HL-60 (cell line): ENCODE measurements around the gene ABCA10.

Experiments
- GABPA ChIP-seq: IDR thresholded peaks from 2 replicates; pipeline ENCODE4 v1.6.1; 2012; ENCODE audit warnings: low read depth
- REST ChIP-seq: IDR thresholded peaks from 2 replicates; pipeline ENCODE4 v1.6.1; 2012; ENCODE audit warnings: low read depth; ENCODE audit not compliant: insufficient replicate concordance
- TF ChIP-seq, protein P1 (sequence below): IDR thresholded peaks from one replicate; pipeline ENCODE4 v1.5.1; 2011; ENCODE audit warnings: low read length, control low read depth, inconsistent platforms; ENCODE audit not compliant: insufficient read depth

DNA sequence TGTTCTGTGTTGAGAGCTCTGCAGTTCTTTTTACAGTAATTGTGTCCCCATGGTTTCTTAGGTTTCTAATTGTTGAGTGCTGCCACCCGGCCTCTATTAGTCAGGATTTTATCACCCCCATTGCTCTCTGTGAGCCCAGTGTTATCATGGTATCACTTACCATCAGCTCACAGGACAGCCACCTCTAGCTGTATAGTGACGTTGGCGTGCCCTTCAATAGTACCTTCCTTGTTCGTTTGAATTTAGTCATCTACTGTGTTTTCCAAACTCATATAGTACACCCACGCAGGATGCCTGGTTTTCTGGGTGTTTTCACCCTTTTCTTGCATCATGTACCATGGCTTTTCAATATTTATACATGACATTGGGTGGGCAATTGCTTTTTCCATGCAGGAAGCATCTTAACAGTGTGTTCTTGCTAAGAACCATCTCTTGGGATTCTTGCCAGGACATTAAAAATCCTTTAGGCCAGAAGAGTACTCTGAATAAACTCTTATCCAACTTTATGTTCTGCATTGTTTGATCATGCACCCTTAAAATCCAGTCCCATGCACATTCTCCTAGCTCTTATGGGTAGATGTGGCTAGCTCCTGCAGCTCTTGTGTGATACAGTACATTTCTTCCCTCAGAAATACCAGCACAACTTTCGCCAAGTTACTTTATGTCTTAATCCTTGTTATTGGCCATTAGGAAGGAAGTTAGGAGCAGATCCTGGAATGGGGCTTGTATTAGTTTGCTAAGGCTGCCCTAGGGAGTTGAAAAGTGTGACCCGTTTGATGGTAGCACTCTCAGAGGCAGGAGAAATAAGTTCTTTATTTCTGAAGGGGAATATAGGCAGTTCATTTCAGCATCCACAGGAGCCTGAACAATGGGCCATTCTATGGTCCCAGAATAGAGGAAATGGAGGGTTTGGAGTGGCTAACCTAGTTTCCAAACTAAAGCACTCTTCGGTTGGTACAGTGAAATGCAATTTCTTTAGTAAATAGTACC, 11.3 kb upstream of the ABCA10 start:
- no peak for TF ChIP-seq REST
- TF ChIP-seq, protein P1, sequence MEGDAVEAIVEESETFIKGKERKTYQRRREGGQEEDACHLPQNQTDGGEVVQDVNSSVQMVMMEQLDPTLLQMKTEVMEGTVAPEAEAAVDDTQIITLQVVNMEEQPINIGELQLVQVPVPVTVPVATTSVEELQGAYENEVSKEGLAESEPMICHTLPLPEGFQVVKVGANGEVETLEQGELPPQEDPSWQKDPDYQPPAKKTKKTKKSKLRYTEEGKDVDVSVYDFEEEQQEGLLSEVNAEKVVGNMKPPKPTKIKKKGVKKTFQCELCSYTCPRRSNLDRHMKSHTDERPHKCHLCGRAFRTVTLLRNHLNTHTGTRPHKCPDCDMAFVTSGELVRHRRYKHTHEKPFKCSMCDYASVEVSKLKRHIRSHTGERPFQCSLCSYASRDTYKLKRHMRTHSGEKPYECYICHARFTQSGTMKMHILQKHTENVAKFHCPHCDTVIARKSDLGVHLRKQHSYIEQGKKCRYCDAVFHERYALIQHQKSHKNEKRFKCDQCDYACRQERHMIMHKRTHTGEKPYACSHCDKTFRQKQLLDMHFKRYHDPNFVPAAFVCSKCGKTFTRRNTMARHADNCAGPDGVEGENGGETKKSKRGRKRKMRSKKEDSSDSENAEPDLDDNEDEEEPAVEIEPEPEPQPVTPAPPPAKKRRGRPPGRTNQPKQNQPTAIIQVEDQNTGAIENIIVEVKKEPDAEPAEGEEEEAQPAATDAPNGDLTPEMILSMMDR, result no peak
- no peak for TF ChIP-seq GABPA
